HCT116 (cell line): ENCODE results near the gene EPHB2. TPM values are rescaled to one million over a fixed set of nuclear protein-coding genes. Genes with fewer than 3 reads are reported as not detected.

Source experiments
- ATAC-seq: fragments of 200-7000 bp; cut with Tn5 transposase; 2 replicates; pipeline ENCODE4 v1.9.1; 2020; ENCODE audit warnings: mild to moderate bottlenecking, moderate library complexity
- BruUV-seq: library from RNA; stranded (reverse); fragments of 400-500 nt; replicated peaks from 2 replicates; lab custom pipeline; 2021; lab: Mats Ljungman, UMichigan
- CTCF ChIA-PET: fragments of 300-600 bp; sonication (Branson Sonifier 250); formaldehyde crosslinking; loops from one replicate; lab custom pipeline; 2021; ENCODE audit warnings: antibody characterized with exemption; lab: Charles Lee
- POLR2A ChIA-PET: fragments of 300-600, 350-600 bp; sonication (Branson Sonifier 250); formaldehyde crosslinking; loops from one replicate; lab custom pipeline; 2021; ENCODE audit warnings: antibody characterized with exemption; lab: Charles Lee
- RAD21 ChIA-PET, 2 experiments: fragments of 300-600 bp; sonication (Branson Sonifier 250); formaldehyde crosslinking; loops; one replicate each; lab custom pipeline; 2023; ENCODE audit warnings: low total read pairs in 2 of 2; ENCODE audit not compliant: uncharacterized antibody in 2 of 2, unreplicated experiment in 2 of 2, low non-redundant PET in 1 of 2; lab: Charles Lee
- DNase-seq: peaks from one replicate; pipeline ENCODE4 v3.0.0-alpha.2; 2010; ENCODE audit warnings: low read depth, low spot score
- H2AFZ ChIP-seq: fragments of 200-600 bp; shearing (Covaris generic), sonication (generic); 2 replicates; pipeline ENCODE4 v1.6.1; 2017; ENCODE audit warnings: low read depth, mixed run types, mixed read lengths, antibody characterized with exemption, low read length; ENCODE audit not compliant: poor library complexity, severe bottlenecking
- H3K27ac ChIP-seq: 2 replicates; pipeline ENCODE4 v1.5.1; 2012; ENCODE audit warnings: low read depth, low read length
- H3K27me3 ChIP-seq: fragments of 200-600 bp; sonication (generic); 2 replicates; pipeline ENCODE4 v1.6.1; 2016; ENCODE audit warnings: mixed run types, low read length, mixed read lengths; ENCODE audit not compliant: insufficient read depth
- H3K36me3 ChIP-seq, 2 experiments: fragments of 200-500 bp in 1 of 2; fragments of 200-600 bp in 1 of 2; sonication (Bioruptor generic) in 1 of 2; sonication (generic) in 1 of 2; 2 replicates each; pipeline versions ENCODE4 v1.5.1 to v1.6.1; 2014 to 2016; ENCODE audit warnings: low read length in 2 of 2, inconsistent platforms in 1 of 2, mixed read lengths in 1 of 2, mixed run types in 1 of 2; ENCODE audit not compliant: insufficient read depth in 2 of 2, control insufficient read depth in 1 of 2
- H3K4me1 ChIP-seq, 2 experiments: fragments of 200-600 bp in 1 of 2; sonication (generic) in 1 of 2; 2 replicates each; pipeline versions ENCODE4 v1.5.1 to v1.6.1; 2012 to 2017; ENCODE audit warnings: low read length in 2 of 2, inconsistent platforms in 1 of 2, mild to moderate bottlenecking in 1 of 2, mixed read lengths in 1 of 2, mixed run types in 1 of 2, moderate library complexity in 1 of 2; ENCODE audit not compliant: insufficient read depth in 2 of 2, control insufficient read depth in 1 of 2
- H3K4me2 ChIP-seq: fragments of 200-600 bp; sonication (generic); 2 replicates; pipeline ENCODE4 v1.6.1; 2017; ENCODE audit warnings: mixed run types, low read length, mixed read lengths
- H3K4me3 ChIP-seq, 2 experiments: fragments of 200-600 bp in 1 of 2; sonication (generic) in 1 of 2; replicated peaks in 1 of 2; 2 replicates each; pipeline ENCODE4 v1.5.1; 2011 to 2016; ENCODE audit warnings: low read length in 2 of 2, control low read depth in 1 of 2, low read depth in 1 of 2, mild to moderate bottlenecking in 1 of 2, mixed read lengths in 1 of 2, mixed run types in 1 of 2
- H3K79me2 ChIP-seq: fragments of 200-600 bp; sonication (generic); 2 replicates; pipeline ENCODE4 v1.6.1; 2017; ENCODE audit warnings: mild to moderate bottlenecking, mixed run types, low read length, moderate library complexity, mixed read lengths; ENCODE audit not compliant: insufficient read depth
- H3K9ac ChIP-seq: fragments of 200-600 bp; sonication (generic); 2 replicates; pipeline ENCODE4 v1.6.1; 2016; ENCODE audit warnings: low read length, mixed read lengths
- H3K9me2 ChIP-seq: fragments of 200-600 bp; sonication (generic), shearing (Covaris generic); 2 replicates; pipeline ENCODE4 v1.6.1; 2017; ENCODE audit warnings: mixed run types, mild to moderate bottlenecking, moderate library complexity; ENCODE audit not compliant: insufficient read depth
- H3K9me3 ChIP-seq, 2 experiments: fragments of 200-500 bp in 1 of 2; fragments of 200-600 bp in 1 of 2; sonication (Bioruptor generic) in 1 of 2; sonication (generic) in 1 of 2; 2 replicates each; pipeline ENCODE4 v1.6.1; 2014 to 2017; ENCODE audit warnings: low read length in 2 of 2, mixed read lengths in 2 of 2, inconsistent platforms in 1 of 2, low read depth in 1 of 2, mild to moderate bottlenecking in 1 of 2, mixed run types in 1 of 2, moderate library complexity in 1 of 2; ENCODE audit not compliant: control insufficient read depth in 1 of 2, insufficient read depth in 1 of 2
- H4K20me1 ChIP-seq: fragments of 200-600 bp; sonication (generic), shearing (Covaris generic); 2 replicates; pipeline ENCODE4 v1.6.1; 2017; ENCODE audit warnings: mixed run types, mild to moderate bottlenecking, moderate library complexity; ENCODE audit not compliant: insufficient read depth
- CBX3 ChIP-seq: IDR thresholded peaks from 2 replicates; pipeline ENCODE4 v1.6.1; 2012; ENCODE audit warnings: low read depth
- CEBPB ChIP-seq: IDR thresholded peaks from 2 replicates; pipeline ENCODE4 v1.6.1; 2012; ENCODE audit warnings: low read depth
- CTCF ChIP-seq, 3 experiments: fragments of 200-600 bp in 1 of 3; sonication (generic) in 1 of 3; IDR thresholded peaks in 2 of 3; conservative IDR thresholded peaks in 1 of 3; 2 replicates each; pipeline ENCODE4 v1.5.1; 2012 to 2017; ENCODE audit warnings: low read depth in 2 of 3, low read length in 2 of 3, antibody characterized with exemption in 1 of 3, borderline replicate concordance in 1 of 3, control low read depth in 1 of 3, mild to moderate bottlenecking in 1 of 3, mixed read lengths in 1 of 3, mixed run types in 1 of 3, moderate library complexity in 1 of 3; ENCODE audit not compliant: insufficient read depth in 1 of 3
- ELF1 ChIP-seq: IDR thresholded peaks from 2 replicates; pipeline ENCODE4 v1.6.1; 2012; ENCODE audit warnings: low read depth, borderline replicate concordance
- EZH2 ChIP-seq: fragments of 200-600 bp; sonication (generic); IDR thresholded peaks from 2 replicates; pipeline ENCODE4 v1.6.1; 2017; ENCODE audit warnings: antibody characterized with exemption, mixed run types
- EZH2phosphoT487 ChIP-seq: fragments of 200-600 bp; IDR thresholded peaks from 2 replicates; pipeline ENCODE4 v1.6.1; 2018; ENCODE audit warnings: antibody characterized with exemption, borderline replicate concordance
- FOSL1 ChIP-seq: IDR thresholded peaks from 2 replicates; pipeline ENCODE4 v1.6.1; 2012; ENCODE audit warnings: low read depth
- JUND ChIP-seq: IDR thresholded peaks from 2 replicates; pipeline ENCODE4 v1.6.1; 2012
- MAX ChIP-seq: IDR thresholded peaks from 2 replicates; pipeline ENCODE4 v1.6.1; 2012
- POLR2A ChIP-seq: IDR thresholded peaks from 2 replicates; pipeline ENCODE4 v1.7.0; 2011; ENCODE audit warnings: borderline replicate concordance; ENCODE audit not compliant: insufficient read depth, insufficient read length; ENCODE audit errors: extremely low read depth
- POLR2AphosphoS5 ChIP-seq: IDR thresholded peaks from 2 replicates; pipeline ENCODE4 v1.6.1; 2011; ENCODE audit warnings: mild to moderate bottlenecking, low read depth, low read length, moderate library complexity
- RAD21 ChIP-seq: IDR thresholded peaks from 2 replicates; pipeline ENCODE4 v1.6.1; 2012; ENCODE audit warnings: low read depth, mild to moderate bottlenecking
- REST ChIP-seq: IDR thresholded peaks from 2 replicates; pipeline ENCODE4 v1.6.1; 2012; ENCODE audit warnings: low read depth
- SP1 ChIP-seq: IDR thresholded peaks from 2 replicates; pipeline ENCODE4 v1.6.1; 2012; ENCODE audit warnings: low read depth
- SRF ChIP-seq: IDR thresholded peaks from 2 replicates; pipeline ENCODE4 v1.6.1; 2012; ENCODE audit warnings: low read depth
- TCF7L2 ChIP-seq: IDR thresholded peaks from 2 replicates; pipeline ENCODE4 v1.7.0; 2011; ENCODE audit warnings: borderline replicate concordance, inconsistent platforms; ENCODE audit not compliant: insufficient read depth, insufficient read length; ENCODE audit errors: extremely low read depth
- YY1 ChIP-seq: IDR thresholded peaks from 2 replicates; pipeline ENCODE4 v1.6.1; 2011; ENCODE audit warnings: low read length, low read depth, moderate library complexity, mild to moderate bottlenecking; ENCODE audit not compliant: insufficient replicate concordance; ENCODE audit errors: extremely low read depth
- ZFX ChIP-seq: fragments of 450-650 bp; IDR thresholded peaks from 2 replicates; pipeline ENCODE4 v1.6.1; 2017
- ZNF274 ChIP-seq: fragments of 200-500 bp; sonication (Bioruptor generic); IDR thresholded peaks from 2 replicates; pipeline ENCODE4 v1.6.1; 2014; ENCODE audit warnings: mild to moderate bottlenecking, low read depth, low read length, inconsistent platforms
- intact Hi-C: fragments of 100-400 bp; cut with micrococcal nuclease; formaldehyde crosslinking; loops from 2 replicates; pipeline ENCODE4 v1.10.0; 2022
- total RNA-seq: library from RNA; stranded (reverse); gene quantifications from one replicate; pipeline ENCODE4 v1.2.1, GENCODE V29; 2021; ENCODE audit not compliant: unreplicated experiment

The EPHB2 gene
- total RNA-seq, 1 experiment from 2014 or later = 19.5 TPM

- H4K20me1 ChIP-seq = no peaks in the 10 kb centered on the region
- POLR2A ChIA-PET = no interaction called here
Observed at GRCh38 chr1:22769932-22770331, 59.3 kb downstream of the EPHB2 start.

GRCh38 chr1:22772014-22772413 lies 61.4 kb downstream of the EPHB2 start:
- ChIA-PET POLR2A (no interaction called here), RAD21 (no interaction called here), CTCF (no interaction called here)
- H3K27me3 ChIP-seq = no peaks in the 10 kb centered on the region
- TF ChIP-seq REST (no peak), SRF (no peak), EZH2phosphoT487 (no peak), YY1 (no peak), ZFX (no peak), EZH2 (no peak), CTCF (IDR thresholded peaks at IDR 0.05 in 2 of 3, conservative IDR thresholded peaks at IDR 0.05 in 1 of 3; ENCODE audit: borderline replicate concordance in 1 of 3, insufficient read depth in 1 of 3, low read depth in 2 of 3, low read length in 2 of 3) (no peak)
- DNase-seq = no peak
- H3K9me3 ChIP-seq = no peaks in the 10 kb centered on the region
- intact Hi-C loops = no loop called here
- H3K9me2 ChIP-seq = no peaks in the 10 kb centered on the region
- H4K20me1 ChIP-seq = no peaks in the 10 kb centered on the region
- H3K36me3 ChIP-seq = no peaks in the 10 kb centered on the region
- H3K4me3 ChIP-seq = no peak overlapping the region
- no peaks in the 10 kb centered on the region for H3K79me2 ChIP-seq
- H3K4me1 ChIP-seq = 0 out of 4 replicates have a peak, but pooled peaks cover 0 to 6% of the 10 kb centered on the region in 2 experiments
- no peak overlapping the region for H3K27ac ChIP-seq
- no peak overlapping the region for H3K9ac ChIP-seq
- no peak overlapping the region for H2AFZ ChIP-seq
- no peak for ATAC-seq
- no peak overlapping the region for H3K4me2 ChIP-seq
- no TSS peak for BruUV-seq

More at GRCh38 chr1:22769932-22770331, 59.3 kb downstream of the EPHB2 start:
- no peak for ATAC-seq
- no peak overlapping the region for H3K4me3 ChIP-seq
- no peak for DNase-seq
- H3K27ac ChIP-seq = no peak overlapping the region
- H3K9me3 ChIP-seq = no peaks in the 10 kb centered on the region
- intact Hi-C loops = no loop called here
- H3K4me1 ChIP-seq = no peaks in the 10 kb centered on the region
- H3K9me2 ChIP-seq = no peaks in the 10 kb centered on the region
- ChIA-PET CTCF (no interaction called here), RAD21 (no interaction called here)
- H3K4me2 ChIP-seq = no peak overlapping the region
- H3K9ac ChIP-seq = no peak overlapping the region
- H3K27me3 ChIP-seq = no peaks in the 10 kb centered on the region
- H3K79me2 ChIP-seq = no peaks in the 10 kb centered on the region
- no TSS peak for BruUV-seq
- TF ChIP-seq FOSL1 = no peak
- no peak for TF ChIP-seq ZNF274
- TF ChIP-seq POLR2A = no peak
- no peak for TF ChIP-seq CEBPB
- TF ChIP-seq RAD21 = no peak
- TF ChIP-seq ZFX = no peak
- no peak for TF ChIP-seq EZH2
- TF ChIP-seq POLR2AphosphoS5 = no peak
- TF ChIP-seq JUND = no peak
- no peak for TF ChIP-seq ELF1
- TF ChIP-seq SP1 = no peak
- TF ChIP-seq EZH2phosphoT487 = no peak
- no peak for TF ChIP-seq MAX
- TF ChIP-seq CBX3 = no peak
- TF ChIP-seq TCF7L2 = no peak
- TF ChIP-seq SRF = no peak
- no peaks in the 10 kb centered on the region for H3K36me3 ChIP-seq
- H2AFZ ChIP-seq = no peak overlapping the region
